GM21360 (cell line): Measurements from ENCODE around the gene ZCCHC9.
A peak's percentile ranks its signal among the peaks of the same experiment; 100 is the strongest.
"Not testable (repeated sequence)": the region's sequence is repeated elsewhere in the genome, so short reads cannot be mapped to it uniquely, and the experiment has no call there.

Source experiments
- ATAC-seq: cut with Tn5 transposase; IDR thresholded peaks from one replicate; pipeline ENCODE4 v1.9.1; 2021; ENCODE audit warnings: mild to moderate bottlenecking, moderate library complexity; ENCODE audit not compliant: unreplicated experiment

ZCCHC9 gene, protein sequence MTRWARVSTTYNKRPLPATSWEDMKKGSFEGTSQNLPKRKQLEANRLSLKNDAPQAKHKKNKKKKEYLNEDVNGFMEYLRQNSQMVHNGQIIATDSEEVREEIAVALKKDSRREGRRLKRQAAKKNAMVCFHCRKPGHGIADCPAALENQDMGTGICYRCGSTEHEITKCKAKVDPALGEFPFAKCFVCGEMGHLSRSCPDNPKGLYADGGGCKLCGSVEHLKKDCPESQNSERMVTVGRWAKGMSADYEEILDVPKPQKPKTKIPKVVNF

DNA sequence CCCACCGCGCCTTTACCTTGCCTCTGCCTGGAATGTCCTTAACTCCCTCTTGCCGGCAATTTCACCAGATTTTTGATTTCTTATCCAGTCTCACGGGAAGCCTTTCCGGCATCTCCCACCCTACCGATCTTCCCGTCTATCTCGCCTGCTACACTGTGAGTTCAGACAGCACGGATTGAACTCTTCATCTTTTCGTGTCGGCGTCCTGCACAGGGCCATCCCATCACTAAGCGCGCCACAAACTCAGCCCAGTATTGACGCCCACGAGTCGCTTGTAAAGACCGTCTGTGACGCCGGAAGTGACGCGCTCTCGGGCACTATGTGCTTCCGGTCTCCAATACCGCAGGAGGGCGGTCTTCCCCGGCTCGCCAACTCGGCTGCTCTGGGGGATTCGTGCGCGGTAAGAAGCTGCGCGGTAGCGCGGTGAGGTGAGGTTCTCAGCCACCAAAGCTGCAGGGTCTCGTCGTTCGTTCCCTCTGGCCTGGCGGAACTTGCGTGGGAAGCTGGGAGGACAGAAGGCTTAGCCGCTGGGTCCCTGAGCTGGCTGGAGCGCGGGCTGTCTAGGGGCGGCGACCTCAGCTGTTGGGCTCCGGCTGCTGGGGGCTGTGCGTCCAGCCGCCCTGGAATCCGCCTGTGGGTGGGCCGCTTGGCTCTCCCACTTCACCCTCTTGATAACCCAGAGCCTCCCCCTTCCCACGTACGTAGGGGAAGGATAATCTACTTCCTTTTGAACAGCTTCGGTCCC, at the start of gene ZCCHC9:
Gene ZCCHC9, plus strand, starts transcription at position 317 of the 745 bp plus-strand sequence. CDS start 3,171 bp downstream, outside the sequence.
- peak; percentile 94 for ATAC-seq

DNA sequence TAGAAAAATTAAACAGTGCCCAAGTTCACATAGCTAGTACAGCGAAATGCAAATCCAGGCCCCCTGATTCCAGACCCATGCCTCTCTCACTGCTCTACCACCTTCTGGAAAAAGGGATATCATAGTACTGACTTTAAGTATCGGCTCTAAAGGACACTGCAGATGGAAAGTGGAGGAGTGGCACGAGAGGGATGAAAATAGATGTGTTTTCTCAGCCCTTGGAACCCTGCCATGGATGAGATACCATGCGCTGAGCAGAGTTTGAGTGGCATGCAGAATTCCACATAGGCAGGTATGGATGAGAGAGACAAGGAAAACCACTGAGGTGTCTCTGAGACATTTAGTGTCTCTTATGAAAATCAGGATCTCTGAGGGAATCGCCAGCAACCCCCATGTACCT, 49.5 kb upstream of the ZCCHC9 start:
- ATAC-seq: no peak

DNA sequence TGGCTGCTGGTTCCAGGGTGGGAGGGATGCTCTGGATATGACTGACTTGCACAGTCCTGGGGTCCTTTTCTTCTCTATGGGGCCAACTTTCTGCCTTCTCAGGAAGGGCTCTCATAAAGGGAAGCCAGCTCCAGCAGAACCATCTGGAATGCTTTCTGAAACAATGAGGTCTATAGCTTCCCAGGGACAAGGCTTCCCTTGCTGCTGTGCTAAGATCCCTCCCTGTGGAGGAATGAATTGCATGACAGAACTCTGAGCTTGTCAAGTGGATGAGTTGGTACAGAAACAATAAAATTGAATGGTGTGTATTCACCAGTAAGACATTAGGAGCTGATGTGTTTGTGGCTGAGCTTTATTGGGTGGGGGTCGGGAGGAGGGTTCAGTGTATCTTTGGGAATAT, 48.5 kb upstream of the ZCCHC9 start:
- no peak for ATAC-seq

DNA sequence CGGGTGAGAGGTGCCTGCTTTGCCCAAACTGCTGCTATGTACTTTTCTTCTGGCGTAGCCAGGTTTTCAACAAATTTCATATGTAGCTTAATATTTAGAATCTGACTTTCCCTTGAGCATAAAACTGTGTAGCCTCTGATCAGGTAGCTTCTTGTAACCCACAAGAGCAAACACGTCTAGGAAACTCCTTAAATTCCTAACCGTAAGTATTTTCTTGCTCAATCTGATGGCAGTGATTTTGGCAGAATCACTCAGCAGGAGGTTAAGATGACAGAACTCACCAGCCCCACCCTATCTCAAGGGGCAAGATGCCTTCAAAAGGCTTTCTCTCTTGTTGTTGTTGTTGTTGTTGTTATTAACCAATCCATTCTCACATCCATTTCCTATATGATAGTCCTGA, 47.5 kb upstream of the ZCCHC9 start:
- no peak for ATAC-seq

DNA sequence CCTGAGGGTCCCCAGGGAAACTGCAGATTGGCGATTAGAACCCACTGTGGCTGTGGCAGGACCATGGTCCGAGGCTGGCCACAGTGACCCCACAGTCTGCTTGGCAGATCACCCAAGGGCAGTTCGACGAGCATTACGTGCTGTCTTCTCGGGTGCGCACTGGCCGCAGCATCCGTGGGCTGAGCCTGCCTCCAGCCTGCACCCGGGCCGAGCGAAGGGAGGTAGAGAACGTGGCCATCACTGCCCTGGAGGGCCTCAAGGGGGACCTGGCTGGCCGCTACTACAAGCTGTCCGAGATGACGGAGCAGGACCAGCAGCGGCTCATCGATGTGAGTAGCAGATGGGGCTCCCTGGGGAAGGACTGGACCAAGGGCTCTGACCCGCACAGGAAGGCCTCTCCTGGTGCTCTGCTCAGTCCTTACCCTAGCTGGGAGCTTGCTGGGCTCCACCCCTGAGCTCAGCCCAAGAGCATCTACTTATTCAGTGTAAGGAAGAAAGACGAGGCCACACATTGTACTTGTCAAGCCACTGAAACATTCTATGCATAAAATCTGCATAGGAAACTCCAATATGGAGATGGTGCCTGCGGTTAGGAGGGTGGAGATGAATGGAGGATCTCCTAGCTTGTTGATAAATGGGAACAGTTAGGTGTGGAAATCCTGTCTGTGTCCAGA, 46.4 kb upstream of the ZCCHC9 start:
- no peak for ATAC-seq

DNA sequence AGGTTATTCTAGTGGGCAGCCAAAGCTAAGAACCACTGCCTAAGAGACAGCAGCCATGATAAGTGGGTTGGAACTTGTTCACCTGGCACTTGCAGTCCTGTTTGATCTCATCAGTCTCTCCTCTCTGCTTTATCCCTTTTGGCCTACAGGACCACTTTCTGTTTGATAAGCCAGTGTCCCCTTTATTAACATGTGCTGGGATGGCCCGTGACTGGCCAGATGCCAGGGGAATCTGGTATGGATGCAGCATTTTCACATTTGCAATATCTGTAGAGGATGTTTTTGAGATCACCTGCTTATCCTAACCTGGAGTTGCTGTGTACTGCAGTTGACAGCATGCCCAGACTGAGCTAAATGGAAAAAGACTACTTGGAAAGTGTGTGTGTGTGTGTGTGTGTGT, 44.6 kb upstream of the ZCCHC9 start:
- no peak for ATAC-seq

DNA sequence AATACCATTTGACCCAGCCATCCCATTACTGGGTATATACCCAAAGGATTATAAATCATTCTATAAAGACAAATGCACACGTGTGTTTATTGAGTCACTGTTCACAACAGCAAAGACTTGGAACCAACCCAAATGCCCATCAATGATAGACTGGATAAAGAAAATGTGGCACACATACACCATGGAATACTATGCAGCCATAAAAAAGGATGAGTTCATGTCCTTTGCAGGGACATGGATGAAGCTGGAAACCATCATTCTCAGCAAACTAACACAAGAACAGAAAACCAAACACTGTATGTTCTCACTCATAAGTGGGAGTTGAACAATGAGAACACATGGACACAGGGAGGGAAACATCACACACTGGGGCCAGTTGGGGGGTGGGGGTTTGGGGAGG, 38.6 kb upstream of the ZCCHC9 start:
- ATAC-seq: not testable (repeated sequence)

DNA sequence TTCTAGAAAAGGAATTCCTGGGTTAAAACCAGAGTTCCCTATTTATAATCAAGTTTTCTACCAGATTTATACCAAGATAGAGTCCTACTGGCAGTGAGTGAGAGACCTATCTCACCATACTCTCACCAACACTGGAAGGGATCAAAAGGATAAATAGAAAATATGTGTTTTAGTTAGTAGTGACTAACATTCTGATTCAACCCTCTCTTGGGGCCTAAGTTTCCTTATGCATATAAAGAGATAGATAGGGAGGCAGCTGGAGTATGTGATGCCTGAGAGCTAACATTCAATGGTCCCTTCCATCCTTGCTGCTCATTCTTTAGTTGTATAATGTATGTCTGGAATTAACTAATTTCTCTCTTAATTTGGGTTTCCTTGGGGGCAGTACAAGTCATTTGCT, 36.3 kb upstream of the ZCCHC9 start:
- no peak for ATAC-seq

DNA sequence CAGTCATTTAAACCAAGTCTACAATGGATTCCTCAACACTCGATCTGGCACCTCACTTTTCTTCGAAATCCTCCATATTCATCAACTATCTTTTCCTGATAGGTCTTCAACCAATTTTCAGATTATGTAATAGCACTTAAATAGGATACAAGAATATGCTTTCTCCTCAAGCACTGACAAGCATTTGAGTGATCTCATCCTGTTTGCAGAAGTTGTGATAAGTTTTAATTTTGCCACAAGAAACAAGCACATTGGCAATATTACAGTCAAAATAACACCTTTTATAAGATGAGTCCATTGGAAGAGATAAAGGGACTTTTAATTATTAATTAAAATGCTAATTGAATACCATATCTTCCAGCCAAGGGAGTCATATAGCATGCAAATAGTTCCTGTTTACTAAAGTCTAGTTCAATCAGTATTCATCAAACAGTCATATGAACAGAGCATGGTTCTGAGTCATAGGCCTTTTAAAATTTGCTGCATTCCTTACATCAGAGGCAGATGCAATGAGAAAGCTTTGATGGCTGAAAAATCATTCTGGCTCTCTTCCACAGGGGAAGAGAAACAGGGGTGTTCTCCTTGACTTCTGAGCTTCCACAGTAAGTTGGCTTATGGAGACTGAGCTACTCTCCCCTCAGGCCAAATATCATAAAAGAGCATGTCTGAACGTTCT, 32.7 kb upstream of the ZCCHC9 start:
- no peak for ATAC-seq

DNA sequence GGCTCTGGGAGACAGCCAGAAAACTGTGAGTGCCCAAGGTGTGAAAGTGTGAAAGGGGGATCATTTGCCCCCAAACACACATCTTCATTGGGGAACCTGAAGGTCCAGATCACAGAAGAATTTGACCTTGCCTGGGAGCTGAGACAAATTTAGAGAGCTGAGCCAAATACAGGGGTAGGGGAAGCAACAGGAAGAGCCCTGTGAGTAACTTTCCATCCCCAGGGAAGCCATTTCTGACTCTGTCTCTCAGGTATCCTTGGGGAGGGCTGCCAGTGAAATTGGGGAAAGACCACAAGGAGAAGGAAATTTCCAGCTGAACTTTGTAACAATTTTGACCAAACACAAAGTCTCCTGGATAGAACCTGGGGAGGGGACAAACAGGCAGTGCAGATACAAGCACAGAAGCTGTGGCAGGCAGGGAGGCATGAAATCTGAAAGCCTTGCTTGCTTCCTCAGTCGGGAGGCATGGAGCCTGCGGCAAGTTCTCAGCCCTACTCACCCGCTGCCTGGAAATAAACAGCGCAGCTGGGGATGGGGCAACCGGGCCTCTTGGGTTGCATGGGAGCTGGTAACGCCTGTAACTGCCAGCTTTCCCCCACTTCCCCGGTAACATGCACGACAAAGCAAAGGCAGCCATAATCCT, 31.5 kb upstream of the ZCCHC9 start:
- ATAC-seq: no peak

DNA sequence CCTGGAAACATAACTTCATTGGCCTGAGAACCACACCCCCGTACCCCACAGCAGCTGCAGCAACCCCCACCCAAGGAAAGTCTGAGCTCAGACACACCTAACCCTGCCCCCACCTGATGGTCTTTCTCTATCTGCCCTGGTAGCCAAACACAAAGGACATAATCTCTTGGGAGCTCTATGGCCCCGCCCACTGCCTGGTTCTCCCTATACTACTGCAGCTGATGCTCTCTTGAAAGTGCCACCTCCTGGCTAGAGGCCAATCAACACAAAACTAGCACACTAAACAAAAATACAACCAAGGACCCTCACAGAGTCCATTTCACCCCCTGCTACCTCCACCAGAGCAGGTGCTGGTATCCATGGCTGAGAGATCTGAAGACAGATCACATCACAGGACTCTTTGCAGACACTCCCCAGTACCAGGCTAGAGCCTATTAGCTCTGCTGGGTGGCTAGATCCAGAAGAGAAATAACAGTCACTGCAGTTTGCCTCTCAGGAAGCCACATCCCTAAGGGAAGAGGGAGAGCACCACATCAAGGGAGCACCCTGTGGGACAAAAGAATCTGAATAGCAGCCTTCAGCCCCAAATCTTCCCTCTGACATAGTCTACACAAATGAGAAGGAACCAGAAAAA, 30.9 kb upstream of the ZCCHC9 start:
- not testable (repeated sequence) for ATAC-seq

DNA sequence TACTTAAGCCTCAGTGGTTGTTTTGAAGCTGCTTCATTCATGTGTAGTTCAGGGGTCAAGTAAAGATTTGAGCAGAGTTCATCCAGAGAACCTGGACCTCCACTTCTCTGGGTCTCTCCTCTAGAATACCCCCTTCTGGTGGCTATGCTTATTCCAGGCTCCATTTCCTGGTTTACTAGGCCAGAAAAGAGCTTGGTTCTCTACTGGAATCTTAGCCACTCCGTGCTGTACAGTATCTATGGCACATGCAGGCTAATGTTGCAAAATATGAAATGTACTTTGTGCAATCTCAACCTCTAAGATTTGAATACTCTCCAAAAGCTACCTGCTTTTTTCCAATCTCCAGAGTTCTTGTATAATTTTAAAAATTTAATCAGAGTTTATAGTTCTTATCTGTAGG, 17.4 kb upstream of the ZCCHC9 start:
- no peak for ATAC-seq

DNA sequence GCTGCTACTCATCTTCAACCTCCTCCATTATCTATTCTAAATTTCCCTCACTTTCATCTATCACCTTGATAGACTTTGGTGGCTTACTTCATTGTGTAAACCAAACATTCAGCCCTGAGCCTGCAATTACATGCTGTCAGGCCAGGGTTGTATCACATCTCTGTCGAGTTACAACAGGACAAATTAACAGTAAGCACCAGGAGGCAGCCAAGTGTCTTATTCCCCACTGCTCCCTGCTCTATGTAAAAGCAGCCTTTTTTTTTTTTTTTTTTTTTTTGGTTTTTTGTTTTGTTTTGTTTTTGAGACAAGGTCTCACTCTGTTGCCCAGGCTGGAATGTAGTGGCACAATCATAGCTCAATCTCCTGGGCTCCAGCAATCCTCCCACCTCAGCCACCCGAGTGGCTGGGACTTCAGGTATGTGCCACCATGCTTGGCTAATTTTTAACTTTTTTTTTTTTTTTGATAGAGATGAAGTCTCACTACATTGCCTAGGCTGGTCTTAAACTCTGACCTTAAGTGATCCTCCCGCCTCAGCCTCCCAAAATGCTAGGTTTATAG, 15.2 kb upstream of the ZCCHC9 start:
- ATAC-seq: no peak

DNA sequence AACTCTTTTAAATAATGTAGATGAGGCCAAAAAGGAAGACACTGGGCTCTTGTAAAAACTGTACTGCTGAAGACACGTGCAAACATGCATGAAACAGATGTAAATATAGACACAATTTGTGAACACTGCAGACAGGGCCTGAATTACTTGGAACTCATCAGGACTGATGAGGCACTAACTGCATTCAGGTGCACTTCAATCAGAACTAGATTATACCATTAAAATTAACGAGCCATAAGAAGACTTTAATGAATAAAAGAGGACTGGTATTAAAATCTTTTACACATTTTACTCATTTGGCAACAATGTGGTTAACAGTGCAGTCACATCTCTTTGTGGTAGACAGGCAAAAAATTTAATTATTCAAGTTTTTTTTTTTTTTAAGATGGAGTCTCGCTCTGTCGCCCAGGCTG, 13.4 kb upstream of the ZCCHC9 start:
- no peak for ATAC-seq

DNA sequence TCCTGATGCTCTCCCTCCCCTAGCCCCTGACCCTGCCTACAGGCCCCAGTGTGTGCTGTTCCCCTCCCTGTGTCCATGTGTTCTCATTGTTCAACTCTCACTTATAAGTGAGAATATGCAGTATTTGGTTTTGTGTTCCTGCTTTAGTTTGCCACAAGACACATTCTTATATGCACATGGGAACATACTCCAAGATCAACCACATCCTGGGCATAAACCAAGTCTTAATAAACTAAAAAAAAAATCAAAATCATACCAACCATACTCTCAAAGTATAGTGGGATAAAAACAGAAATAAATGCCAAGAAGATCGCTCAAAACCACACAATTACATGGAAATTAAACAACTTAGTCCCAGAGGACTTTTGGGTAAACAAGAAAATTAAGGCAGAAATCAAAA, 11.2 kb upstream of the ZCCHC9 start:
- ATAC-seq: no peak

DNA sequence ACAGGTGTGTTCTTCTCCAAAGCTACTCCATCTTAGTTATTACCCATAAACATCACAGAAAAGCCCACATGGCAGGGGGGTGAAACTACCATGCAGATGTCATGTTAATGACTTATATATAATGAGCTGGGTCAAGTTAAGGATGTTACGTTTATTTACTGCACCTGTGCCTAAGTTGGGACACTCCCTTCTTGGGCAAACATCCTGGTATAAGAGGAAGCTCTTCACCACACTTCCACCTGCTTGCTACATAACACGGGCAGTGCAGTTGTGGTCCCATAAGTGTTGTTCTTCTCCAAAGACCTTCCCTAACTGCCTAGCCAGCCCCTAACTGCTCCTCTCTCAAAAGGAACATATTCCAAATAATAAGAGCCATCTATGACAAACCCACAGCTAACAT, 9.3 kb upstream of the ZCCHC9 start:
- no peak for ATAC-seq

DNA sequence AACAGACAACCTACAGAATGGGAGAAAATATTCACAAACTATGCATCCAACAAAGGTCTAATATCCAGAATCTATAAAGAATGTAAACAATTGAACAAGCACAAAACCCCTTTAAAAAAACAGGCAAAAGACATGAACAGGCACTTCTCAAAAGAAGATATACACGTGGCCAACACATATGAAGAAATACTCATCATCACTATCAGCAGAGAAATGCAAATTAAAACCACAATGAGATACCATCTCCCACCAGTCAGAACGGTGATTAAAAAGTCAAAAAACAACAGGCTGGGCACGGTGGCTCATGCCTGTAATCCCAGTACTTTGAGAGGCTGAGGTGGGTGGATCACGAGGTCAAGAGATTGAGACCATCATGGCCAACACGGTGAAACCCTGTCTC, 7.4 kb upstream of the ZCCHC9 start:
- ATAC-seq: not testable (repeated sequence)

DNA sequence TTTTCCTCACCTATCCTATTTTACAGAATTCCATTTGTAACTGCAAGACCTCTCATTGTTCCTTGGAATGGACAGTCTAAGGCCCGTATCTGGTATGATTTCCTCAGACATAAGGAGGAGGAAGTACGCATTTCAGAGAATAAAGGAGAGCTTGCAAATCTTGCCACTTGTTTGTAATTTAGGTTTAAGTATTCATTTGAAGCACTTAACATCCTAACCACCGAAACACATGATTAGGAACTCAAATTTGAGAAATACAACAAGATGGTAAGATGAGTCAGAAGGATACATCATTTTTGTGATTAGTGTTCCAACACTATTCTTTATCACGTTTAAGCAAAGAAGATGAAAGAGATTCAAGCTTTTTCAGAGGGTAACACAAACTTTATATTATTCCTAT, 3.9 kb upstream of the ZCCHC9 start:
- ATAC-seq: no peak

DNA sequence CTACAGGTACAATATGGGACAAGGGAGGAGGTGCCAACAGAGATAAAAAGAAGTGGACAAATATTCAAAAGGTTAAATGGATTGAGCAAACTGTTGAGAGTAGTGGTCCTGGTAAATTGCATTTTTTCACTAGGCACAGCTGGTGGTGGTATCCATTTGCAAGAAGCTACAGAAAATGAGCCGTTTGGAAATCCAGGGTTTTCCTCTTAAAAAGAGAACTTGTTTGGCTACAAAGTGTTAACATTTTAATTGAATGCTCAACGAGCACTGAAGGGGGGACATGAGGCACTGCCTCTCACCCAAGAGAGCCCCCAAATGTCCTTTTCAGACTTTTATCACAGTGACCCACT, 491 bp upstream of the ZCCHC9 start:
- ATAC-seq: no peak

DNA sequence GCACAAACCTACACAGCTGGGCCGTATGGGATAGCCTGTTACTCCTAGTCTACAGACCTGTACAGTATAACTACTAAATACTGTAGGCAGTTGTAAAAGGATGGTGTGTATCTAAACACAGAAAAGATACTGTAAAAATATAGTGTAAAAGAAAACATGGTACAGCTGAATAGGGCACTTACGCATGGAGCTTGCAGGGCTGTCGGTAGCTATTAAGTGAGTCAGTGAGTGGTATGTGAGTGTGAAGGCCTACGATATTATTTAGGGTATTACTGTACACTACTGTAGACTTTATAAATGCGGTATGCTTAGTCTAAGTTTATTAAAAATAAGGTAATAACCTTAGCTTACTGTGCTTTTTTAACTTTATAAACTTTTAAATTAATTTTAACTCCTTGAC, 1.2 kb downstream of the ZCCHC9 start:
- ATAC-seq: no peak
